ENCODE measurements around the gene ASS1. TPM values are rescaled to one million over a fixed set of nuclear protein-coding genes. Genes with fewer than 3 reads are reported as not detected.

The ASS1 gene
- total and polyA plus RNA-seq, 2 of the 13 experiments (the other 11 are each of a cell fraction or from before 2014, with no cell fraction given) = 77.6 to 122 TPM

DNA sequence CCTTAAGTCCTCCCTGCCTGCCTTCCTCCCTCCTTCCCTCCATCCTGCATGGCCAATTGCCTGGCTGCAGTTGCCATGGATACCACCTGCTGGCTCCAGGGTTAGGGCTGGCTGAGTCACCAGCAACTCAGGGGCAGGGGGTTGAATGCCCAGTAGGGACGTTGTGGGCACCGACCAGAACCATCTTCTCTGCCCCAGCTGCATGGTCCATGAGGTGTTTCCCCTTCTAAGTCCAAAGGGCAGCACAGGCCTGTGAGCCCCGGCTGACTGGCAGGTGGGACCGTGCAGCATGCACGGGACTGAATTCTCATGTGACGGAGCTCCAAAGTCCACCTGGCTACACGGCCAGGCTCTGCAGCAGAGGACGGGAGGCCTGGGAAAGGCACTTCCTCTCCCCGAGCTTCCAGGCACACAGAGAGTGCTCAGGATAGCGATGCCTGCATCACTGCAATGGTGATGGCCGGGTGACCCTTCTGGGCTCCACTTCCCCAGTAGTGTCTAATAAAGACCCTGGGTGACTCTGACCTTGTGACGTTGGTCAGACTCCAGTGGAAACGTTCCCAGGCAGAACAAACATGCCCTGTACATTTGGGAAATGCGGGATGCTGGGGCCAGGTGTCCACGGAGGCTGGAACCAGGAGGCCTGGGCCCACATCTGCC lies 5.7 kb downstream of the ASS1 start (continued):
- TF ChIP-seq SATB2 (CRISPR knock-in tag; IDR thresholded peaks at IDR 0.05) (0 out of 2 replicates have a peak, but pooled peaks have one; percentile 91), KLF15 (CRISPR knock-in tag; IDR thresholded peaks at IDR 0.05; ENCODE audit: borderline replicate concordance) (peak; percentile 72; the same call in 1 of the 2 replicates), ZNF792 (CRISPR knock-in tag; IDR thresholded peaks at IDR 0.05) (peak; percentile 92), PCBP1 (IDR thresholded peaks at IDR 0.05; ENCODE audit: borderline replicate concordance, low read depth, low read length) (no peak), GABPA (IDR thresholded peaks at IDR 0.05; ENCODE audit: low read depth, low read length) (no peak), GABPA (CRISPR knock-in tag; IDR thresholded peaks at IDR 0.05; ENCODE audit: low read depth) (peak; percentile 68), ZNF749 (CRISPR knock-in tag; IDR thresholded peaks at IDR 0.05; ENCODE audit: borderline replicate concordance) (no peak), ZNF460 (CRISPR knock-in tag; IDR thresholded peaks at IDR 0.05; ENCODE audit: borderline replicate concordance) (no peak), ELF3 (CRISPR knock-in tag; IDR thresholded peaks at IDR 0.05) (peak; percentile 87), MBNL3 (CRISPR knock-in tag; conservative IDR thresholded peaks at IDR 0.05) (no peak), PTBP1 (IDR thresholded peaks at IDR 0.05; ENCODE audit: low read depth, low read length, poor library complexity, severe bottlenecking) (no peak), ZNF44 (CRISPR knock-in tag; IDR thresholded peaks at IDR 0.05) (peak; percentile 69; the same call in 1 of the 2 replicates), ZNF543 (CRISPR knock-in tag; IDR thresholded peaks at IDR 0.05) (peak; percentile 86; the same call in 1 of the 2 replicates), HMGA1 (CRISPR knock-in tag; conservative IDR thresholded peaks at IDR 0.05) (no peak), BCLAF1 (IDR thresholded peaks at IDR 0.05) (no peak)
- TF ChIP-seq, protein P1, sequence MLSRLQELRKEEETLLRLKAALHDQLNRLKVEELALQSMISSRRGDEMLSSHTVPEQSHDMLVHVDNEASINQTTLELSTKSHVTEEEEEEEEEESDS (CRISPR knock-in tag; IDR thresholded peaks at IDR 0.05; ENCODE audit: borderline replicate concordance) = 0 out of 2 replicates have a peak, but pooled peaks have one; percentile 79
- TF ChIP-seq, protein P2, sequence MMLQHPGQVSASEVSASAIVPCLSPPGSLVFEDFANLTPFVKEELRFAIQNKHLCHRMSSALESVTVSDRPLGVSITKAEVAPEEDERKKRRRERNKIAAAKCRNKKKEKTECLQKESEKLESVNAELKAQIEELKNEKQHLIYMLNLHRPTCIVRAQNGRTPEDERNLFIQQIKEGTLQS (CRISPR knock-in tag; IDR thresholded peaks at IDR 0.05) = peak; percentile 31; the same call in 1 of the 2 replicates
- TF ChIP-seq, protein P3, sequence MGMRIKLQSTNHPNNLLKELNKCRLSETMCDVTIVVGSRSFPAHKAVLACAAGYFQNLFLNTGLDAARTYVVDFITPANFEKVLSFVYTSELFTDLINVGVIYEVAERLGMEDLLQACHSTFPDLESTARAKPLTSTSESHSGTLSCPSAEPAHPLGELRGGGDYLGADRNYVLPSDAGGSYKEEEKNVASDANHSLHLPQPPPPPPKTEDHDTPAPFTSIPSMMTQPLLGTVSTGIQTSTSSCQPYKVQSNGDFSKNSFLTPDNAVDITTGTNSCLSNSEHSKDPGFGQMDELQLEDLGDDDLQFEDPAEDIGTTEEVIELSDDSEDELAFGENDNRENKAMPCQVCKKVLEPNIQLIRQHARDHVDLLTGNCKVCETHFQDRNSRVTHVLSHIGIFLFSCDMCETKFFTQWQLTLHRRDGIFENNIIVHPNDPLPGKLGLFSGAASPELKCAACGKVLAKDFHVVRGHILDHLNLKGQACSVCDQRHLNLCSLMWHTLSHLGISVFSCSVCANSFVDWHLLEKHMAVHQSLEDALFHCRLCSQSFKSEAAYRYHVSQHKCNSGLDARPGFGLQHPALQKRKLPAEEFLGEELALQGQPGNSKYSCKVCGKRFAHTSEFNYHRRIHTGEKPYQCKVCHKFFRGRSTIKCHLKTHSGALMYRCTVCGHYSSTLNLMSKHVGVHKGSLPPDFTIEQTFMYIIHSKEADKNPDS (CRISPR knock-in tag; IDR thresholded peaks at IDR 0.05) = no peak
- TF ChIP-seq, protein P4, sequence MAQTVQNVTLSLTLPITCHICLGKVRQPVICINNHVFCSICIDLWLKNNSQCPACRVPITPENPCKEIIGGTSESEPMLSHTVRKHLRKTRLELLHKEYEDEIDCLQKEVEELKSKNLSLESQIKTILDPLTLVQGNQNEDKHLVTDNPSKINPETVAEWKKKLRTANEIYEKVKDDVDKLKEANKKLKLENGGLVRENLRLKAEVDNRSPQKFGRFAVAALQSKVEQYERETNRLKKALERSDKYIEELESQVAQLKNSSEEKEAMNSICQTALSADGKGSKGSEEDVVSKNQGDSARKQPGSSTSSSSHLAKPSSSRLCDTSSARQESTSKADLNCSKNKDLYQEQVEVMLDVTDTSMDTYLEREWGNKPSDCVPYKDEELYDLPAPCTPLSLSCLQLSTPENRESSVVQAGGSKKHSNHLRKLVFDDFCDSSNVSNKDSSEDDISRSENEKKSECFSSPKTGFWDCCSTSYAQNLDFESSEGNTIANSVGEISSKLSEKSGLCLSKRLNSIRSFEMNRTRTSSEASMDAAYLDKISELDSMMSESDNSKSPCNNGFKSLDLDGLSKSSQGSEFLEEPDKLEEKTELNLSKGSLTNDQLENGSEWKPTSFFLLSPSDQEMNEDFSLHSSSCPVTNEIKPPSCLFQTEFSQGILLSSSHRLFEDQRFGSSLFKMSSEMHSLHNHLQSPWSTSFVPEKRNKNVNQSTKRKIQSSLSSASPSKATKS (CRISPR knock-in tag; IDR thresholded peaks at IDR 0.05) = peak; percentile 98
- TF ChIP-seq, protein P5, sequence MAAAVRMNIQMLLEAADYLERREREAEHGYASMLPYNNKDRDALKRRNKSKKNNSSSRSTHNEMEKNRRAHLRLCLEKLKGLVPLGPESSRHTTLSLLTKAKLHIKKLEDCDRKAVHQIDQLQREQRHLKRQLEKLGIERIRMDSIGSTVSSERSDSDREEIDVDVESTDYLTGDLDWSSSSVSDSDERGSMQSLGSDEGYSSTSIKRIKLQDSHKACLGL (CRISPR knock-in tag; IDR thresholded peaks at IDR 0.05) = peak; percentile 89

Measured in HepG2 (cell line).